GM12891 (cell line): Measurements from ENCODE around the gene PRMT3.

Experiments
- POLR2A ChIP-seq: IDR thresholded peaks from 2 replicates; pipeline ENCODE4 v1.6.1; 2011; ENCODE audit warnings: low read depth, low read length, control low read depth
- POLR2AphosphoS5 ChIP-seq: IDR thresholded peaks from 2 replicates; pipeline ENCODE4 v1.6.1; 2011; ENCODE audit warnings: low read depth, low read length, control low read depth
- TAF1 ChIP-seq: IDR thresholded peaks from 2 replicates; pipeline ENCODE4 v1.6.1; 2011; ENCODE audit warnings: low read depth, low read length, control low read depth

GRCh38 chr11:20458905-20459632 lies 71.6 kb downstream of the PRMT3 start:
- TF ChIP-seq TAF1 (no peak), POLR2A (no peak), POLR2AphosphoS5 (no peak)
